Measurements from ENCODE around the gene PPARA.

The PPARA gene

GRCh38 chr22:46148336-46148735 lies 2.0 kb upstream of the PPARA start:
- no peak for TF ChIP-seq NFIC (IDR thresholded peaks at IDR 0.05)
- TF ChIP-seq REST (IDR thresholded peaks at IDR 0.05; ENCODE audit: low read depth), result no peak
- TF ChIP-seq EP300 (IDR thresholded peaks at IDR 0.05; ENCODE audit: borderline replicate concordance), result no peak
- no peak for TF ChIP-seq FOXM1 (IDR thresholded peaks at IDR 0.05; ENCODE audit: borderline replicate concordance, low read depth)
- no peak for TF ChIP-seq TAF1 (IDR thresholded peaks at IDR 0.05; ENCODE audit: low read depth)
- TF ChIP-seq CEBPB (IDR thresholded peaks at IDR 0.05), result no peak
- no peak for TF ChIP-seq TEAD4 (IDR thresholded peaks at IDR 0.05)
- TF ChIP-seq TCF12 (IDR thresholded peaks at IDR 0.05; ENCODE audit: low read depth), result no peak
- TF ChIP-seq ZBTB7A (IDR thresholded peaks at IDR 0.05; ENCODE audit: low read depth), result no peak
- no peak for TF ChIP-seq RAD21 (IDR thresholded peaks at IDR 0.05; ENCODE audit: low read depth)
- TF ChIP-seq YY1 (IDR thresholded peaks at IDR 0.05; ENCODE audit: low read depth), result no peak
- no peak for TF ChIP-seq USF1 (IDR thresholded peaks at IDR 0.05)
- TF ChIP-seq EGR1 (IDR thresholded peaks at IDR 0.05), result no peak
- no peak for TF ChIP-seq MAX (IDR thresholded peaks at IDR 0.05)
- TF ChIP-seq CREB1 (IDR thresholded peaks at IDR 0.05; ENCODE audit: low read depth), result no peak

GRCh38 chr22:46148816-46149511 lies 1.4 kb upstream of the PPARA start:
- no peak for TF ChIP-seq TEAD4 (IDR thresholded peaks at IDR 0.05)
- no peak for TF ChIP-seq TCF12 (IDR thresholded peaks at IDR 0.05; ENCODE audit: low read depth)
- no peak for TF ChIP-seq USF1 (IDR thresholded peaks at IDR 0.05)
- TF ChIP-seq YY1 (IDR thresholded peaks at IDR 0.05; ENCODE audit: low read depth), result no peak
- TF ChIP-seq FOXM1 (IDR thresholded peaks at IDR 0.05; ENCODE audit: borderline replicate concordance, low read depth), result no peak
- TF ChIP-seq MAX (IDR thresholded peaks at IDR 0.05), result no peak
- no peak for TF ChIP-seq RAD21 (IDR thresholded peaks at IDR 0.05; ENCODE audit: low read depth)
- no peak for TF ChIP-seq TAF1 (IDR thresholded peaks at IDR 0.05; ENCODE audit: low read depth)
- TF ChIP-seq EP300 (IDR thresholded peaks at IDR 0.05; ENCODE audit: borderline replicate concordance), result no peak
- no peak for TF ChIP-seq CEBPB (IDR thresholded peaks at IDR 0.05)
- TF ChIP-seq NFIC (IDR thresholded peaks at IDR 0.05), result no peak
- TF ChIP-seq EGR1 (IDR thresholded peaks at IDR 0.05), result no peak
- TF ChIP-seq REST (IDR thresholded peaks at IDR 0.05; ENCODE audit: low read depth), result no peak
- no peak for TF ChIP-seq CREB1 (IDR thresholded peaks at IDR 0.05; ENCODE audit: low read depth)
- TF ChIP-seq ZBTB7A (IDR thresholded peaks at IDR 0.05; ENCODE audit: low read depth), result no peak

GRCh38 chr22:46149512-46150033 lies 753 bp upstream of the PPARA start:
- no peak for TF ChIP-seq CREB1 (IDR thresholded peaks at IDR 0.05; ENCODE audit: low read depth)
- no peak for TF ChIP-seq YY1 (IDR thresholded peaks at IDR 0.05; ENCODE audit: low read depth)
- no peak for TF ChIP-seq CEBPB (IDR thresholded peaks at IDR 0.05)
- no peak for TF ChIP-seq EP300 (IDR thresholded peaks at IDR 0.05; ENCODE audit: borderline replicate concordance)
- no peak for TF ChIP-seq FOXM1 (IDR thresholded peaks at IDR 0.05; ENCODE audit: borderline replicate concordance, low read depth)
- no peak; the same call in 1 of the 2 replicates for TF ChIP-seq TEAD4 (IDR thresholded peaks at IDR 0.05)
- TF ChIP-seq RAD21 (IDR thresholded peaks at IDR 0.05; ENCODE audit: low read depth), result no peak; the same call in 1 of the 2 replicates
- no peak for TF ChIP-seq REST (IDR thresholded peaks at IDR 0.05; ENCODE audit: low read depth)
- TF ChIP-seq TAF1 (IDR thresholded peaks at IDR 0.05; ENCODE audit: low read depth), result peak; percentile 32; the same call in 1 of the 2 replicates
- no peak for TF ChIP-seq MAX (IDR thresholded peaks at IDR 0.05)
- TF ChIP-seq TCF12 (IDR thresholded peaks at IDR 0.05; ENCODE audit: low read depth), result no peak
- no peak for TF ChIP-seq USF1 (IDR thresholded peaks at IDR 0.05)
- peak; percentile 72; the same call in 1 of the 2 replicates for TF ChIP-seq ZBTB7A (IDR thresholded peaks at IDR 0.05; ENCODE audit: low read depth)
- no peak for TF ChIP-seq NFIC (IDR thresholded peaks at IDR 0.05)
- TF ChIP-seq EGR1 (IDR thresholded peaks at IDR 0.05), result no peak
